NCI-H446 treated with DMSO at 0.1 percent for 48 hours (cell line): ENCODE measurements around the gene ALDH3B2.
"Not testable (repeated sequence)": the region's sequence is repeated elsewhere in the genome, so short reads cannot be mapped to it uniquely, and the experiment has no call there.

Experiments used
- DNase-seq: peaks from one replicate; lab custom pipeline; 2025; lab: John Stamatoyannopoulos, UW

Gene ALDH3B2

DNA sequence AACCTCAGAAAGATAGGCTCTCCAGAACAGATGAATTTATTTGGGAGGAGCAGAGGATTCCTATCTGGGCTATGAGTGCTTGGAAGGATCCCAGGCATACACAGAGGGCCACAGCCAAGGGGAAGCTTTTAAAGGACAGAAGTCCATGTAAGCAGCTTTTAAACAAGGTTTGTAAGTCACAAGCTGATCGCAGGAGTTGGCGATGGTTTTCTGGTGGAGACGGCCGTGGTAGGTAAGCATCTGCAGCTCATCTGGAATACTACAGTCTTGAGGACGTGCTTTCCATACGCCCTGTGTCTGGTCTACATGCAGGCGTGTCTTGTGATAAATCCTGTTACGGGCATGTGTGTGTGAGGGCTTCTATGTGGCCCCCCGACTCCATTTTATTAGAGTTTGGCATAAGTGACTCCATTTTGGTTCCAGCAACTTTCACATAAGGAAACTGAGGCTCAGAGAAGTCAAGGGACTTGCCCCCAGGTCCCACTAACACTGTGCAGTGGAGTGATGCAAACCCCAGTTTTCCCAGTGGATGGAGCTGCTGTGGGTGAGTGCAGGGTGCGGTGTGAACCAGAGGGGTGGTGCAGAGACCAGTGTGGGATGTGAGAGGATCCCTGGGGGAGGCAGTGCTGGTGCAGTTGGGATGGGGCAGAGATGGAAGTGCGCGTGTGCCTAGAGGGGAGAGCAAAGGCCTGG lies 12.1 kb downstream of the ALDH3B2 start:
- no peak for DNase-seq

DNA sequence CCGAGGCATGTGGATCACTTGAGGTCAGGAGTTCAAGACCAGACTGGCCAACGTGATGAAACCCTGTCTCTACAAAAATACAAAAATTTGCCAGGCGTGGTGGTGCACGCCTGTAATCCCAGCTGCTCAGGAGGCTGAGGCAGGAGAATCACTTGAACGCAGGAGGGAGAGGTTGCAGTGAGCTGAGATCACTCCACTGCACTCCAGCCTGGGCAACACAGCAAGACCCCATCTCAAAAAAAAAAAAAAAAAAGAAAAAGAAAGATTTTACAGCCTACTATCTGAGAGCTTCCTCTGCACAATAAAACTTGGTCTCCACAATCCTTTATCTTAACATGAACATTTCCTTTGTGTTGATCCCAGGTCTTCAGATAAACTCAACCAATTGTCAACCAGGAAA lies 13.7 kb downstream of the ALDH3B2 start:
- not testable (repeated sequence) for DNase-seq

DNA sequence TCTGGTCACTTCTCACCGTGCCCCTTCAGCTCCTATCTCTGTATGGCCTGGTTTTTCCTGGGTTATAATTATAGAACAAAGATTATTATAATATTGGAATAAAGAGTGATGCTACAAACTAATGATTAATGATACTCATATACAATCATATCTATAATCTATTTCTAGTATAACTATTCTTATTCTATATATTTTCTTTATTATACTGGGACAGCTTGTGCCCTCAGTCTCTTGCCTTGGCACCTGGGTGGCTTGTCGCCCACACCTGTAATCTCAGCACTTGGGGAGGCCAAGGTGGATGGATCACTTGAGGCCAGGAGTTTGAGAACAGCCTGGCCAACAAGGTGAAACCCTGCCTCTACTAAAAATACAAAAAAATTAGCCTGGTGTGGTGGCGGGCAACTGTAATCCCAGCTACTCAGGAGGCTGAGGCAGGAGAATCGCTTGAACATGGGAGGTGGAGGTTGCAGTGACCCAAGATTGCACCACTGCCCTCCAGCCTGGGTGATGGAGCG lies 14.7 kb downstream of the ALDH3B2 start:
- DNase-seq = not testable (repeated sequence)

DNA sequence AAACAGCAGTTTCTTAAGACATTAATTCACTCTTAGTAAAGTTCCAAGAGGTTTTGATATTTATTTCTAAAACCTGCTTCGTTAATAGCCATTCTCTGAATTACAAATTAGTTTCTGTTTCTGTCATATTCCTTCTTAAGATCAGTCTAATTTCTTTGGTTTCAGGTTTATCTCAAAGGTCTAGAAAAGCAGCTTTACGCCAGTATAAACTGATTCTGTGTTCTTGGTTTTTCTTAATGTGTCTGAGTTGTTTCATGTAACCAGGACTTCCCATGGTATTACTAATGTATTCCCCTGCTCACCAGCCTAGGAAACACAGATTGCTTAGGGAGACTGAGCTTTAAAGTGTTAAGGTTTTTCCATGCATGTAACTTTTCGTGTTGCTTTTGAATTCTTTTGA lies 17.1 kb downstream of the ALDH3B2 start:
- no peak for DNase-seq

DNA sequence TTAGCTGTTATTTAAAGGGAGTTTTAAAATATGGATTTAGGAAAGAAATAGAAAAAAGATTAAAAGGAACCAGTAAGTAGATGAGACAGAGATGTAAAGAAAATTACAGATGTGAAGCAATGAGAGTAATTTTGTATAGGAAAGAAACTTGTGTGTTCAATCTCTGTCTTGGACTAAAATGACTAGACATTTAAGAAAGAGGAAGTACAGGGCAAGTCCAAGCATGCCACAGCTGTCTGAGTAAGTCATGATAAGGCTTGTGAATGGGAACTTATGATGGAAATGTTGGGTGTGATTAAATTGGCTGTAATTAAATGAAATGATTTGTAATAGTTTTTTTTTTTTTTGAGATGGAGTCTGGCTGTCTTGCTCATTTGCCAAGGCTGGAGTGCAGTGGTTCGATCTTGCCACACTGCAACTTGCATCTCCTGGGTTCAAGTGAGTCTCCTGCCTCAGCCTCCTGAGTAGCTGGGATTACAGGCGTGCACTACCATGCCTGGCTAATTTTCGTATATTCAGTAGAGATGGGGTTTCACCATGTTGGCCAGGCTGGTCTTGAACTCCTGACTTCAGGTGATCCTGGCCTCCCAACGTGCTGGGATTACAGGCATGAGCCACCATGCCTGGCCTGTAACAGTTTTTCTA lies 18.0 kb downstream of the ALDH3B2 start:
- DNase-seq = no peak

DNA sequence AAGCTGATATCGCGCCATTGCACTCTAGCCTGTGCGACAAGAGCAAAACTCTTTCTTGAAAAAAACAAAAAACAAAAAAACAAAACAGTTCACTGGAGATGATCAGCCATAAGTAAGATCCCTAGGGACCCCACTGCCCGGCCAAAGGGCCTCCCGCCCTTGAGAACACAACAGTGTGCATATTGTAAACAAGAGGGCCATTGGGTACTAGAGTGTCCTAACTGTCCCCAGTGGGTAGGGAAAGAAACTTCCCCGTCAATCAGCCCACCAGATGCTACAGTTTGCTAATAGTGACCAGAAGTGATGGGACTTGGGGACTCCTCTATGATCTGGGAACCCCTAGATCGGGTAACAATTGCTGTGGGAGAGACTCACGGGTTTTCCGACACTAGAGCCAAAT lies 20.2 kb downstream of the ALDH3B2 start:
- DNase-seq = no peak

DNA sequence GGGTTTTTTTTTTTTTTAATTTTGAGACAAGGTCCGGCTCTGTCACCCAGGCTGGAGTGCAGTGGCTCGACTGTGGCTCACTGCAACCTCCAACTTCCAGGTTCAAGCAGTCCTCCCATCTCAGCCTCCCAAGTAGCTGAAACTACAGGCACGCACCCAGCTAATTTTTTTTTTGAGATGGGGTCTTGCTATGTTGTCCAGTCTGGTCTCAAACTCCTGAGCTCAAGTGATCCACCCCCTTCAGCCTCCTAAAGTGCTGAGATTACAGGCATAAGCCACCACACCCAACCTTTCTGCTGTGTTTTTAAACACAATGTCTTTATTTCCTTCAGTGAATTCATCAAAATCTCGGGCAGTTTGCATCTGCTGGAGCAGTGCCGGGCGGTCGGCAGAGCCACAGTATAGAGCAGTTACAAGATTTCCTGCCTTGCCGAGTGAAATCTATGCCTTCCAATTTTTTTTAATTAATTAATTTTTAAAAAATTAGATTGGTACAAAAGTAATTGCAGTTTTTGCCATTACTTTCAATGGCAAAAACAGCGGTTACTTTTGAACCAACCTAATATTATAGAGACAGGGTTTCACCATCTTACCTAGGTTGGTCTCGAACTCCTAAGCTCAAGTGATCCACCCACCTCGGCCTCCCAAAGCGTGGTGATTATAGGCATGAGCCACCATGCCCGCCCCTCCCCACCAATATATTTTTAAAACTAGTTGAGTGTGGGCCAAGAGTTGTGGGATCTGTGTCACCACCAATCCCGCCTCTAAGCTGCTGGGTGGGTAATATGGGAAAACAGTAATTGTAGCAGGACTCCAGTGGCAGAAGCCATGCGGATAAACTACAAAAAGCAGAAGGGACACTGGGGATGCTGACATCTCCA lies 21.2 kb downstream of the ALDH3B2 start:
- DNase-seq = no peak

DNA sequence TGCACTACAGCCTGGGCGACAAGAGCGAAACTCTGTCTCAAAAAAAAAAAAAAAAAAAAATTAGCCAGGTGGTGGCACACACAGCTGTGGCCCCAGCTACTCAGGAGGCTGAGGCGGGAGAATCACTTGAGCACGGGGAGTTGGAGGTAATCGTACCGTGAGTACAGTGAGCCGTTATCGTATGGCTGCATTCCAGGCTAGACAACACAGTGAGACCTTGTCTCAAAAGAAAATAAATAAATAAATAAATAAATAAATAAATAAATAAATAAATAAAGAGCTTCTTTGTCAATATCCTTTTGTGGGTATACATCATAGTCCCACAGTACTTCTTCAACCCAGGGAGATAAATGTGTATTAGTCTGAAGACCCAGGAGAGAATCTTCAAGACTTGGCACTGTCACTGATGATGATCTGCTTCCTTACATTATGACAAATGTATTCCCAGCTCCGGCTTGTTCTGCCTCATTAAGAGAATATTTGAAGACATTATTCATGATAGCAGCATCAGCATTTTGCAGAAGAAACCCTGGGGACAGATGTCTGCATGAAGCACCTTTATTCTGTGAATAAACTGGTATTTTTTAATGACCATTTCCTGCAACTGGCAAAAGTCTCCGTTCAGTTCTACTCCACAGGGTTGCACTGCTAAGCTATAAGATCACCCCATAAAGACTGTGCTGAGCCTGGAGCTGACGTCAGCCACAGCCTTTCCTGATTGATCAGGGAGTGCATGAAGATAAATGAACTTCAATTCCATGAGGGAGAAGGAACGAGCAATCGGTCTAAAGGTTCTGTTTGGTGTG lies 22.2 kb downstream of the ALDH3B2 start:
- no peak for DNase-seq

DNA sequence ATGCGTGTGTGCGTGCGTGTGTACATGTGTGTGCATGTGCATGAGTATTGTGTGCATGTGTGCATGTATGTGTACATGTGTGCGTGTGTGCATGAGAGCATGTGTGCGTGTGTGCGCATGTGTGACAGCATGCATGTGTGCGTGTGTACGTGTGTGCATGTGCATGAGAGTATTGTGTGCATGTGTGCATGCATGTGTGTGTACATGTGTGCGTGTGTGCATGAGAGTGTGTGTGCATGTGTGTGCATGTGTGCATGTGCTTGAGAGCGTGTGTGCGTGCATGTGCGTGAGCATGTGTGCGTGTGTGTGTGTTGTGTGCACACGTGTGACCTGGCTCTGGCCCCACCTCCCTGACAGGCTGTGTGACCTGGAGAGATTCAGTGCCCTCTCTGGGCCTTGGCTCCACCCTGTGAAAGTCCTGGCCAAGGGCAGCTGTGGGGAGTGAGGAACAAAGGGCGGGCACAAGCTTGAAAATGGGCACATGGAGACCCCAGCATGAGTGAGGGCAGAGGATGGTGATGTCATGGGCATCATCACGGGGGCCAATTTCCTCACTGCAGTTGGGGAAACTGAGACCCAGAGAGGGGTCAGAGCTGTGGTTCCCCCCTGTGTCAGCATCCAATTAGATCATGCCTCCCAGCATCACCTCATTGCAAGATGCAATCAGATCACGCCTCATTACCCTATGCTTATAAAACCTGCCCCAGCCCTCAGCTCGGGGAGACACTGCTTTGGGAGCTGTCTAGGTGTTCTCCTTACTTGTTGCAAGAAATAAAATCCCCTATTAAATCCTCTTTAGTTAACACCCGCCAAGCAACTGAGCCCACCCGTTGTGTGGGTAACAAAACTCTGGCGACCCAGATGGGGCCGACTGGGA lies 24.6 kb downstream of the ALDH3B2 start:
- no peak for DNase-seq

DNA sequence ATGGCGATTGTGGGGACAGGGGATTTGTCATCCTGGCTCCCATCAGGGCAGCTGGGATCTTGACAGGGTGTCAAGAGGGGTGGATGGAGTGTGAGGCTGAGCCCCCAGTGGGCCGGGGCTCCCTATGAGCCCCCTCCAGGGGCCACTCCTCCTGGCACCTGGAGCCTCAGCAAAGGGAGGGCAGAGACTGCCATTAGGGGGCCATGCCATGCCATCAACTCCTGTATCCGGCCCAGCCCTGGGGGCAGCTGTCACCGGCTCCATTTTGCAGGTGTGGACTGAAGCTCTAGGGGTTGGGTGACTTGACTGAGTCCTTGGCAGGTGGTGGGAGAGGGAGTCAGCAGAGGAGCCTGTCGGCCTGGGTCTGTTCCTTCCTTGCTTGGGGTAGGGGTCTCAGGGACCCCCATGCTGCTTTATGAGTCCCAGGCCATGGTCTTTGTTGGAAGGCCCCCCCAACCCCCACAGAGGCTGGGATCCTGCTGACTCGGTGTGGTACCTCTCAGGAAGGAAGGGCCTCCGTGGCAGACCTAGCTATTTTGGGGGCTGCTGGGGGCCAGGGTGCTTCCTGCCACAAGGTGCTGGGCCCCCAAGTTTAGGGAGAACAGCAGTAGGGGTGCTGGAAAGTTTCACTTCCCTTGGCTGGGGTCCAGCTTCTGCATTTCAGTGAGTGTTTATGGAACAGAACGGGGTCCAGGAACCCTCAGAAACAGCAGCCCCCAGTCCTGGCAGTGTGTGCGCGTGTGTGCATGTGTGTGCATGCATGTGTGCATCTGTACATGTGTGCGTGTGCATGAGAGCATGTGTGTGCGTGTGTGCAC lies 25.4 kb downstream of the ALDH3B2 start:
- DNase-seq = no peak

DNA sequence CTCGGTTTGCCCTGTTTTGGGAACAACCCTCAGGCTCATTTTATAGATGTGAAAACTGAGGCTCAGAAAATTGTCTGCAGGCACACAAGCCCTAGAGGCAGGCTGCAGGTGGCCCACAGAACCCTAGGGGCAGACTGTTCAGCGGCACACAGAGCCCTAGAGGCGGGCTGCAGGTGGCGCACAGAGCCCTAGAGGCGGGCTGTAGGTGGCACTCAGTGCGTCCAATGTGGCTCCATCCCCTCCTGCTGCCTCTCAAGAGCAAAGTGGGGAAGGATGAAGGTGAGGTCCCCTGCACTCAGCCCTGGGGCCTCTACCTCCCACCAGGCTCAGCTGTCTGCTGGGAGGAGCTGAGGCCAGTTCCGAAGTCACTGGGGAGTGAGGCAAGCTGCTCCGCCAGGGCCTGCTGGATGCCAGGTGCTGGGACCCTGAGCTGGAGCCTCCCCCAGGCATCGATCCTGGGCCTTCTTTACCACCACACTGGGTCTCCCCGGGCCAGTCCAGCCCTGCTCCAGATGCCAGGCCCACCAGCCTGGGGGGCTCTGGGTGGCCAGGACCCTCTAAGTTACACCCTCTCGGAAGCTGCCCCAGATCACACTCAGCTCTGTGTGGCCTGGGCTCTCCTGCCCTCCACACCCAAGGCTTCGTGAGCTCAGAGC lies 26.2 kb downstream of the ALDH3B2 start:
- no peak for DNase-seq

DNA sequence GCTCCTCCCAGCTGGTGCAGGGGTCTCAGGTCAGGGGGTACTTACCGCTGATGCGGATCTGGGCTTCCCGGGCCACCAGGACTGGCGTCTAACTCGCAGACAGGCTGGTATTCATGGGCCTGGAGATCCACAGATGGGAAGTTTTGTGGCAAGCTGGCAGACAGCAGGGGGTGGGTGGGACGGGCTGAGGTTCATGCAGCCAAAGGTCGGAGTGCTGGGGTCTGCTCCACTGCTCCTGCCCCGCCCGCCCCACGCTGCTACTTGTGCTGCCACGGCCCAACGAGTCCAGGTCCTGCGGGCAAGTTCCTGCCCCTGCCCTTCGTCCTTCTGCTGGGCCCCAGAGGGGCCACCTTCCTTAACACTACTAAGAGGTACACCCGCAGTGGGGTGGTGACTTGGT lies 27.0 kb downstream of the ALDH3B2 start:
- no peak for DNase-seq

DNA sequence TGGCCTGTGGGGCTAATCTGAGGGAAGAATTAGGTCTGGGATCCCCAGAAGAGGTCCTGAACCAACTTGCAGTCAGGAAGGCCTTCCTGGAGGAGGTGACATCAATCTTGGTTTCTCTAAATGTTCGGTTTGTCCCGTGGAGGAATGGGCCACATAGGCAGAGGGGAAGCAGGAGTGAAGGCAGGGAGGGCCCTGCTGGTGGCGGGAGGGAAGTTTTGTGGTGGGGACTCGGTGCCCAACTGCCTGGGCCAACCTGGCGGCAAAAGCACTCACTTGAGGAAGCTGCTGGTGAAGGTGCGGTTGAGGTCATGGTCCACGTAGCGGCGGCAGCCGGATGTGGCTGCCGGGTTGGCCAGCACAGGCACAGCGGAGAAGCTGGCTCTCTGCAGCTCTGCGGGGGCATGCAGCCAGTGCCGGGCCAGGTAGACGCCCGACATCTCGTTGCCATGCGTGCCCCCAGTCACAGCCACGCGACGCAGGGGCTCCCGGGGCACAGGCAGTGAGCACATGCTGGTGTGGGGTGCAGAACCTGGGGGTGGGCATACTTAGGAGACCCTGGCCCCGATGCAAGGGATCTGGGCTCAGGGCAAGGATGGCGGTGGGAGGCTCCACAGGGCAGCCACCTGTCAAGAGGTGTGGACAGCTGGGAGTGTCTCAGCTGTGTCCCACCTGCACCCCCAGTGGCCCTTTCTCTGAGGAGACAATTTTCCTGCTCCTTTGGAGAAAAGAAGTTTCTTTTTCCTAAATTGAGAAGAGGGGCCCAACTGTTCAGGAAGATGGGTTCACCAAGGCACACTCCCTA lies 27.7 kb downstream of the ALDH3B2 start:
- no peak for DNase-seq

DNA sequence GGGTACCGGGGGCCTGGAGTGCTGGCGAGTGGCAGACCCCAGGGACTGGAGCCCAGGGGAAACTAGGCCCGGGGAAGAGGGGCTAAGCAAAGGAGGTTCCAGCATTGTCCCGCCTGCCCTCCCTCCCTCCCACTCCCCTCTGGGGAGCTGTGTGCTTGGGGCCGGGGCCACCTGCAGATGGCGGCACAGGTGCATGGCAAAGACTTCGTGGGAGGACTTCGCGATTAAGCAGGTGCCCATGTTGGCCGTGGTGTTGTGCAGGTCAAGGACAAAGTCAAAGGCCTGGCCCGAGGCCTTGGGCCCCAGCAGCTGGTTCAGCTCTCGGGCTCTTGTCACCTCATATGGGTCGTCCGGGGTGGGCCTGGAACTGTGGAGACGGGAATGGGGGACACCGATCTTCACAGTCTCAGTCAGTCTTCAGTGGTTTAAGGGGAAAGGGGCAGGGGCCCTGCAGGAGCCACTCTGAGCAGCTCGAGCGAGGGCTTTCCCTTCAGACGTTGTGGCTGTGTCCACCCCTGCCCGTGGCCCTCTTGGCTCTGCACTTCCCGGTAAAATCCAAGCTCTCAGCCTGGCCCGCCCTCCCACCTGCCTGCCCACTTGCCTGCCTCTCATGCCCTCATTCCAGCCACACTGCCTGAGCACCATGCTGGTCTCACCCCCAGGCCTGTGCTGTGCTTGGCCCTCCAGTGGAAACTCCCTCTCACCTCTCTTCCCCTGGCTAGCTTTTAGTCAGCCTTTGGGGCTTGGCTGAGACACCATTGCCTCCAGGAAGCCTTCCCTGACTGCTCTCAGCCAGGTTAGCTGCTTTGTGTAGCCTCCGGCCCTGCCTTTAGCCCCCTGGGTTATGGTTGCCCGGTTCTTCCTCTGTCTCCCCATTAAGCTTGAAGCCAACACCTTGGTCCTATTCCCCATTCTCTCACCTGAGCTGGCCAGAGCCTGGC lies 28.6 kb downstream of the ALDH3B2 start:
- no peak for DNase-seq

DNA sequence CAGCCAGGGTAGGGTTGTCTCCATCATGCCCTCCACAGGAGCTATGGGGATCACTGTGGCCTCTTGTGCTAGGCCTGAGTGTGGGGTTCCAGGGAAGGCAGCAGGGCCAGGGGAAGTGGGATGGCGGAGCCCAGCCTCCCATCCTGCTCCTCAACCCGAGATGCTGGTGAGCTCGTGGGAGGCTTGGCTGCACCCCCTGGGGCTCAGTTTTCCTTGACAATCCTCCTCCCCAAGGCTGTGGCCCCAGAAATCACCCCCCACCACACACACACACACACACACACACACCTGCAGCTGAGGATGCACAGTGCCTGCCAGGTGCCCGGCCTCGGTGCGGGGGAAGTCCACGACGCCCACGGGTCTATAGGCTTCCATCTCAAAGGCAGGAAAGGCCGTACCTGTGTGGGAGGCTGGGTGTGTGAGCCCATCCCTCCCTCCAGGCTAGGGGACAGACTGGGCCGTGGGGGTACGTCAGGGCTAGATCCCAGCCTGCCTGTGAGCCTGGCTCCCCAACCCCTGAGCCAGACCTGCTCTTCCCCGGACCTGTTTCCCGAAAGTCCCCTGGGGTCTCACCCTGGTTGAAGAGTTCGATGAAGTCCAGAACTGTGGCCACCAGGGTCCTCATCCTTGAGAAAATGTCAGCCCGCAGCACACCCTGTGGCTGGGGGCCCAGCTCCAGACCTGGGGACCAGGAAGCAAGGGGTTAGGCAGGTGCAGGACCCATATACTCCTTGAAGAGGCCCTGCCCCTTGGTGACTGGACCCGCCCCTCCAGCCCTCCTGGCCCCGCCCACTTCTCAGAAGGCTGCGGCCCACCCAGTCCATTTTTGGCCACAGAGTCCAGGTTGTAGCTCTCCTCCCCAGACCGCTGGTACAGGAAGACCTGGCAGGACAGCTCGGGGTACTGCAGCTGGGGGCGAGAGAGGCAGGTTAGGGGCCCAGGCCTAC lies 29.7 kb downstream of the ALDH3B2 start:
- no peak for DNase-seq

DNA sequence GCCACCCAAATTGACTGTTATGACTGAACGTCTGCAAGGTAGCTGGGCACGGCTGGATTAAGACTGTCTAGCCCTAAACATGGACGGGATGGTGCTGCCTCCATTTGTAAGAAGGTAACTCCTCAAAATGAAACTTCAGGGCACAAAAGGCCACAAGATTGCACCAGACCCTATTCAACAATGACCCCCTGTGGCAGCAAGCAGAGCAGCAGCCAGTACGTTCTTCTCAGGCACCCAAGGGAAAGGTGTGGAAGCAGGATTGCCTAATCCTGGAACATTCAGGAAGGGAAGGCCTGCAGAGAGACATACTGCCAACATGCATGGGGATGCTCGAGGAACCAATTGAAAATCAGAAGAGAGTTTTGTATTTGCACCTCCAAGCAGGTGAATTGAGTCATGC lies 30.4 kb downstream of the ALDH3B2 start:
- no peak for DNase-seq
